C1 segment of cervical spinal cord (tissue), 14 donors: ENCODE measurements around the gene TPM1.
A peak's percentile ranks its signal among the peaks of the same experiment; 100 is the strongest.

Experiments
- DNase-seq, 14 donors: peaks; one replicate each; lab custom pipeline; 2025; lab: John Stamatoyannopoulos, UW

Gene TPM1

DNA sequence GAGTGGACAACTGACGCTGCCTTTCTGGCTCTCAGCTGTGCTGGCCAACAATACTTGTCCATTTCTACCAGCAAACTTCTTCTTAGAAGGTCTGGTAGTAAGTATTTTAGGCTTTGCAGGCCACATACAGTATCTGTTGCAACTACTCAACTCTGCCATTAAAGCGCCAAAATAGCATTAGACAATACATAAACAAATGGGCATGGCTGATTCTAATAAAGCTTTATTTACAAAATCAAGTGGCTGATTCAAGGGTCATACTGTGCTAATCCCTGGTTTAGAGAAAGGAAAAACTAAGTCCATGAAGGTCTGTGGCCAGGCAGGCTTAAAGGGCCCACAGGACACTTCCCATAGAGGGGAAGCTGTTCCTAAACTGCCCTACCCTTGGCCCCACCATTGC is 26.3 kb upstream of the TPM1 start:
- DNase-seq = no peak

DNA sequence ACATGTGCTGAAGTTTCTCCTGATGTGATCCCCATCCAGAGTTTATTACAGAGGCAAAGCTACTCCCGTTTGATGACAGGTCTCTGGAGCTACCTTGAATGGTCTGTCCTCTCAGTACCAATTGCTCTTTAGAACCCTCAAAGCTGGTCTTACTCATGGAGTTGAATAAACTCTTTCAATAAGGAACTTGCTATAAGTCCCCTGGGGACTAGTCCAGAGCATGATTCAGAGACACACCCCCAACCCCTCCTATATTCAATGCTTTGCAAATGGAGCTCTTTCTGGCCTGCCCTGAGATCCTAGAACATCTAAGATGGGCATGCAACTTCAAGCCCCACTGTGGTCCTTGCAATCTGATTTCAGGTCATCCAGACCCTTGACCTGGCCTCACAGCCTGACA is 23.9 kb upstream of the TPM1 start:
- DNase-seq = no peak

DNA sequence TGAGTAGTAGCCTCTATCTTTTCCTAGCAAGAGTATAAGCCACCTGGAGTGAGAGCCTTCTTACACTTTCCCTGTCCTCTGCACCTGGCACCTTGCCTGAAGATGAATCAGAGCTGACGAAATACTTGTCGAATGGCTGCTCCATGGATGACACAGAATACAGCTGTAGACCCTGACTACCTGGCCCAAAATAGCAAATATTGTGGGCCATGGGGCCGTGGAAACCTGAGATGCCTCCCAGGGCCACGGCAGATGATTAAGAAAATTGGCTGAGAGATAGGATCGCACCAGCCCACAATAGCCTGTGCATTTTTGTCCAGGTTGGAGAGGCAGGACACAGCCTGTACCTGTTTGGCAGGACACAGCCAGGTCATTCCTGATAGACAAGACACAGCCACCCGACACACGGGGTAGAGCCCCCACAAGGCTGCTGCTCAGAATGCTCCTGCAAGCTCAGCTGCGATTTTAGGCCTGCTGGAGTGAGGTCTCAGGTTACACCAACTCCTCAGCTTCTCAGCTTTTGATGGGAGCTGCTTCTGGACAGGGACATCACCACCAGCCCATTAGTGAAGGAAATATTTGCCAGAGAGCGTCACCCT is 22.9 kb upstream of the TPM1 start:
- DNase-seq = no peak

DNA sequence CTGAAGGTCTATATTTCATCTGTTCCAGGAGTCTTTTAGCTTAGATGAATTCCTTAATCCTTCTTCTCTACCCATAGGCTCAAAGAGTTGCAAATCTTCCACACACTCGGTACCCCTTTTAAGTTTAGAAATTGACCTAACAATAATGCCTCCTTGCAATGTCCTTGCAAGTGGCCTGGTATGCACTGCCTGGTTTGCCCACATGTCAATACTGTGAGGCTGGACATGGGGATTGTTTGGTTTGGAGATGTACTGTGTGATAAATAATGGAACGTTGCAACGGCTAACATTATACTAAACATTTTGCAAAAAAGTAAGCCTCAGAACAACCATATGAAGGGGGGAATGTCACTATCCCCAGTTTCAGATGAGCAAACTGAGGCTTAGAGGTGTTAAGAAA is 22.4 kb upstream of the TPM1 start:
- no peak for DNase-seq

DNA sequence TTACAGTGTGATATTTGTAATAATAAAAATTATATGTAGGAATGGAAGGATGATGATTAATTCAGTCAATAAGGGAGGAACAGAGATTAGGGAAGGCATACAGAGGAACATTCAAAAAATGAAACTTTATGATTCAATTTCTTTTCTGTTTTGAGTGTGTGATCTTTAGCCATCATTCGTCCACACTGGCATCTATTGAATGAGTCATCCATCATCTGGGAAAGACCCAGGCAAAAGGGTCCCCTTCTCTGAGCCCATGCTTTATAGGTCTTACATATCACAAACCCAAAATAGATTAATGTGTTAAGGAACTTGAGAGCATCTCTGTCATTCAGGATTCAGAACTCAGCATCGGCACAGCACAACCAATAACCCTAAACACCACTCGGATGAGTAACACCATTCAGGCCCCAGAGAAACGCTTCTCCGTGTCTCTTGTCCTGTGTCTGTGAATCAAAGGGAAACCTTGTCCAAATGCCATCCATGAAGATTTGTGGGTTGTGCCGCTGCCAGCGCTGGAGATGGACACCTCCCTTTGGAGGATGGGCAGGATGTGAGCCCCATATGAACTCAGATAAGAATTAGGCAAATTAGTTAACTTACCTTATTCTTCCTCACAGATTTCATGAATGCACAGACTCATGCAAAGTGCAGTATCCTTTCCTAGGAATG is 21.7 kb upstream of the TPM1 start:
- DNase-seq = peak in 1 of 14 donors; percentile 6

DNA sequence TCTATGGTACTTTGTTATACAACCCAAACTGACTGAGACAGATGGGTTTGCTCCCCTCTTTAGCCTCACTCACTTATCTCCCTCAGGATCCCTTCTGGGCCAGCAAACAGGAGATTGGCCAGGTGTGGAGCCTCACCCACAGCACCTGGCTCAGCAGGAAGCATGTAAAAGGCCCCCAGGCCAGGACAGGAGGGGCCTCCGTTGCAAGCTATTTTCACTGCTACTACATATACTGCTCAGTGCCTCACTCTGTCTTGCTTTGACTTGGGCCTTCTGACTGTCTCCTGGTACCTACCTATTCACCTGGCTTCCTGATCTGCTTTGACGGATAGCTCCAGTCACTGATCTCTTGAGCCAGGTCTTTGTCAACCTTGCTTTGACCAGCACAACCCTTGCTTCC is 20.4 kb upstream of the TPM1 start:
- DNase-seq = no peak

DNA sequence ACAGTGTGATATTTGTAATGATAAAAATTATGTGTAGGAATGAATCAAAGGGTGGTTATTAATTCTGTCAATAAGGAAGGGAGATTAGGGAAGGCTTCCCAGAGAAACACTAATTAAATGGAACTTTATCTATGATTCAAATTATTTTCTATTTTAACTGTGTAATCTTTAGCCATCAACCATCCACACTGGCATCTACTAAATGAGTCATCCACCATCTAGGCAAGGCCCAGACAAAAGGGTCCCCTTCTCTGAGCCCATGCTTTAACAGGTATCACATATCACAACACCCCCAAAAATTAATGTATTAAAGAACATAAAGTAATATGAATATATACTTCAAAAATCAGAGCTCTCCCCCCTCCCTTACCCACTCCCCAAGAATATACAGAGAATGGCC is 19.9 kb upstream of the TPM1 start:
- DNase-seq = no peak

DNA sequence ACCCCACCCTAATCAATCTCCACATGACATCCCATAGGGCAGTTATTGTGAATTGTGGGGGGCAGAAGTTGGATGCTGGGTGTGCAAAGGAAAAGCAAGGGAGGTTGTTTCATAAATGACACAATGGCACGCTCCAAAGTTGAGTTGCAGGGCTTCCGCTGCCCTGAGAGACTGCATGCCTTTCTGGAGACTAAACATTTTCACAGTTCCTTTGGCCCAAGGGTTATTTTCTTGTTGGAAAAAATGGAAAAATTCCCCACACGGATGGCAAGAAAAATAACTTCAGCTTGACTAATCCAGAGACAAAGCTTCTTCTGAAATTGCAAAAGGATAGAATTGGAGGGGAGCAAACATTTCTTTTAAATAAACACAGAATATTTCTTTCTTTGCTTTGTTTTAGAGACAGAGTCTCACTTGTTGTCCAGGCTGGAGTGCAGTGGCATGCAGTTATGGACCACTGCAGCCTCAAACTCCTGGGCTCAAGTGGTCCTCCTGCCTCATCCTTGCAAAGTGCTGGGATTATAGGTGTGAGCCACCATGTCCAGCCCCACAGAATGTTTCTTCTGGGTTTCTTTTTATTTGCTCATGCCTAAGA is 19.1 kb upstream of the TPM1 start:
- DNase-seq = no peak

DNA sequence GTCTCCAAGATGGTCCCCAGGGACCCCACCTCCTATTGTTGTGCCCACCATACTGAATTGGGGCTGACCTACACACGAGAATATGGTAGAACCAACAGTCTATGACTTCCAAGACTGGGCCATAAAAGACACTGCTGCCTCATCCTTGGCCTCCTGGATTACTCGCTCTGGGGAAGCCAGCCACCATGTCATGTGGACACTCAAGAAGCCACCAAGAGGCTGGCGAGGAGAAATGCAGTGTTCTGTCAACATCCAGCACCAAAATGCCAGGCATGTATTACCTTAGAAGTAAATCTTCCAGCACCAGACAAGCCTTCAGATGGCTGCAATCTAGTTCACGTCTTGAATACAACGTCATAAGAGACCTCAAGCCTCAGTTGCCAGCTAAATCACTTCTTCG is 17.1 kb upstream of the TPM1 start:
- no peak for DNase-seq

DNA sequence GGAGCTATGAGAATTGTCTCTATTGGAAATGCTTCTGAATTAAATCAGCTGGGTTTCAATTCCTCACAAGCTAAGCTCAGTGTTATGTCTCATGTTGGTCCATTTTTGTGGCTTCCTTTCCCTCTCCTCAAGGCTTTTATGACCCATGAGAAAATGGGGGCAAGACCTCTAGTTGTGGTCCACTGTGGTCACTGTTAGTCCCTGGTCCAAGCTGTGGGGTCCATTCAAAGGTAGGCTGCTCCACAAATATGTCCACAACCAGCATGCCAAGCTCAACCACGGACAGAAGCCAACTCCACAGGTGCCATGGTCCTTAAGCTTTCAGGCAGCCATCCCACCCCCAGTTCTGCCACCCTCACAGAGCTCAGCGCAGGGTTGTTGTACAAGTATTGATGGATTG is 14.9 kb upstream of the TPM1 start:
- DNase-seq = no peak

DNA sequence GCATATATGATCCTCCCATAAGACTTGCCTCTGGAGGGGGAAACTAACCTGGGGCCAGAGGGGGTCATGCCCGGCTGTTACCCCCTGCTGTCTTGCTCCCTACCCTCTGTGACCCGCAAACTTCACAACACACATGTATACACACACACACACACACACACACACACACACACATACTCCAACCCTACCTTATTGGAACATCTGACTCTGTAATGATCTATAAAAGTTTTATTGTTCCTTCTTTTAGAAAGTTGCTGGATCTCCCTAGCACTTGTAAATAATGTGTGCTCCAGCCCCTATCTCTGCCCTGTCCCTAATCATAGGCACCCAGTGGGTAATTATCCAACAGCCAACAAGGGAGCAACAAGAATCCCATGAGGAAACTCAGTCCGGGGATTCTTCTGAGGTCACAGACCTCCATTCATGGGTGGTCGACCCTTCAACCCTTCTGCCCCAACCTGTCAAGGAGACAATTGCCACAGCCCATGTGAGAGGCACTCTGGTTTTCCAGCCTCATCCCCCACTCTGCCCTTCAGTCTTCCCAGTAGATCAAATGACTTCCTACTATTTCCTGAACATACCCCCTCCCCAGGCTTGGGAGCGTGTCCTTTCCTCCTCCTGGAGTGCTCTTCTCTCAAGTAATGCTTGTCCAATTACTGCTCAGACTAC is 14.0 kb upstream of the TPM1 start:
- DNase-seq = no peak

DNA sequence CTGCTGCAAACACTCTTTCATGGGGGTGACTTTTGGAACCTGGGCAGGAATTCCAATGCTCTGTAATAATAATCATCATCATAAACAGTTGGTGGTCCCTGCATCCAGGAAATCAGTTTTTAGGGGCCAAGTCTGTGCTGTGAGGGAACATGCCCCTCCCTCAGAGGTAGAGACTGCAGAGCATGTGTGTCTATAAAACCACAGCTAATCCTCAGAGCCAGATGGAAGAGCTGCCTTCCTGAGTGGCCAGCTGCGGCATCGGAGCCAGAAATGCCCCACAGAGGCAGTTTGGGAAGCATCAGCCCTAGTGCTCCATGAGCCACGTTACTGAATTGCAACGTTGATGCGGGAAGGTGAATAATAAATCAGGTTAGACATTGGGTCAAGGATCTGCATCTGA is 12.9 kb upstream of the TPM1 start:
- DNase-seq = no peak

DNA sequence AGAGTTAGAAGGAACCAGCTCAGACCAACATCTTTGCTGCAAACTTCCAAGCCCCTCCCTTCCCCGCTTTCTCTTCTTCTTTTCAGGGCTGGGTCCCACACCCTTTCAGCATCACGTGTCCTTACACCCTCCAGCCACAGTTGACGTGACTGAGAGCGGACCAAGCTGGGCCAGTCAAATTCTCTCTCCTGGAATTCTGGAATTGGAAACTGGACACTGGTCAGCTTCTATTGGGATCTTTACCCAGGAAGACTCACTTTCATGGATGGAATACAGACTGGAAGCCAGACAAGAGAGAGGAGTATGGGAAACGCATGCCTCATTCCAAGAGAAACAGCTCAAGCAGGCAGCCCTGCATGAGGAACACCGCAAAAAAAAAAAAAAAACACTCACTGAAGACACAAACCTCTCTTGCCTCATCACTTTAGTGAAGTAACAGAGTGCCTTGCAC is 12.4 kb upstream of the TPM1 start:
- DNase-seq = peak in 4 of 14 donors; percentile 7 to 34 (median 19)

DNA sequence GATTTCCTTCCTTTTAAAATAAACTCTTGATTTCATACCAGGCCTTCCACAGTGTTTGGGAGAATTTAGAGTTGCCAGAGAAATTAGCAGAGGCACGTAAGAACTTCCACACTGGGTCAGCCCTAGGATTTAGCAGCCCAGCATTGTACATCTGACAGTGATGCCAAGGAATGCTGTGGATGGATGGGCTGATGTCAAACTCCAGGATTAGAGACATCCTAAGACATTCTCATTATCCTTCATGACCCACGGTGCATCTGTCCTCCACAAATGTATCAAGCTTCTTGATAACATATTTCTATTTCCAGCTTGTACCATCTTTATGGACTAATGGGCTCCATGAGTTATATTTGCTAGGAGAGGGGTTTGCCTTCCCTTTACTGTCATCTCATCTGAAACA is 8.0 kb upstream of the TPM1 start:
- DNase-seq = no peak

DNA sequence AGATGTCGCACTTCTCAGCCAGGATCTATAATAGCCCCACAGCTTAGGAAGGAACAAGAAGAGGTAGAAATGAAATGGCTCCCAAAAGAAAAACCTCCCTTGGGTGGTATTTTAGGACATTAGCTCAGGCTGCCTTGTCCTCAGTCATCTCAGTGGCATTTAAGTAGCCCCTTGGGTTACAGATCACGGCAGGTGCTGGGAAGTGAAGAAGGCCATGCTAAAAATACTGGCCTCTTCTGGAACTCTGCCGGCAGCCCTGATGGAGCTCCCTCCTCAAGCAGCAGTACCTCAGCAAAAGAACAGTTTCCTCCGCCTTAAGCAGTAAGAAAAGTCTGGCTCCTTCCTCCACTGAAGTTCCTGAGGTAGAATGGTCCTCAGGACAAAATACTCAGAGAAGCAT is 7.3 kb upstream of the TPM1 start:
- DNase-seq = no peak

DNA sequence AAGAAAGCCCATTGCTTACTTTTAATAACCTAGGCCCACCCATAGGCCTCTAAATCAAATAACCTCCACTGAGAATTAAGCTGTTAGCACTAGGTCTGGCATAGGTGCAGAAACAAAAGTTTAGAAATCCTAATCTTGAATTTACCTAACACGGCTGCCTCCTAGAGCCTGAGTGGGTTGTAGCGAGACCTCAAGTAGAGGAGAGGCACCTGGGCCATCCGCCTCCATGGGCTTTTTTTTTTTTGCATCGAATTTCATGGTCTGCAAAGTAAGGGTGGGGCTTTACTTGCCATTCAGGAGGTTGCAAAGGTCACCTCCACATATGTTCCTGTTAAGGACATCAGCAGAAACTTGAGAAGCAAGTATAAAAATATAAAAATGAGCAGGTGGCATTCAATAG is 6.6 kb upstream of the TPM1 start:
- no peak for DNase-seq

DNA sequence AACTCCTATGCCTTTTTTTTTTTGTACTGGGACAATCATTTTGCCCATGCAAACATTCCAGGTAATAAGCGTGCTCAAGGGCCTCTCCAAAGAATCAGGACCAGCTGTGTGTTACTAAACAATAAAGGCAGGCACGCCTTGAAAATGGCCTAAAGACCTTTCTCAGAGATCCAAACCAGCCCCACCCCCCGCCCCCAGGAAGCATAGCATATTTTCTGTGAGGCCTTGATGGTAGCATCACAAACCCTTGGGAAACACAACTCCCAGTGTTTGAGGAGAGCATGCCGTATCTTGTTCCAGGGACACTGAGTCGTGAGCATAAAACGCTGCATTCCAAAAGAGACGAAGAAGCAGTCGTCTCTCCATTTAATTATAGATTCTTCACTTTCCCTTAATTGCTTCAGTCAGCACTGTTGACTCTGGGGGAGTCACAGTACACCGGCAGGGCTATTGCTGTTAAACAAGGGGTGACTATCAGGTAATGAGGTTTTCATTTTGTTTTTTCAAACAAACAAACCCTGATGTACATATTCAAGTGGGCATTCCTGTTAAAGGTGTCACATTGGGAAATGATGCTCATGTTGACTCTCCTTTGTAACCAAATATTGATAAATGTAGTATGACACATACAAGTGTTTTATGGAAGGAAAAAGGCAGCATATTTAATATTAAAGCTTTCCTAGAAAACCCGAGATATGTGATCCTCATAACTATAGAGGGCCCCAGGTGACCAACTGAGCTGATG is 4.4 kb upstream of the TPM1 start:
- no peak for DNase-seq

DNA sequence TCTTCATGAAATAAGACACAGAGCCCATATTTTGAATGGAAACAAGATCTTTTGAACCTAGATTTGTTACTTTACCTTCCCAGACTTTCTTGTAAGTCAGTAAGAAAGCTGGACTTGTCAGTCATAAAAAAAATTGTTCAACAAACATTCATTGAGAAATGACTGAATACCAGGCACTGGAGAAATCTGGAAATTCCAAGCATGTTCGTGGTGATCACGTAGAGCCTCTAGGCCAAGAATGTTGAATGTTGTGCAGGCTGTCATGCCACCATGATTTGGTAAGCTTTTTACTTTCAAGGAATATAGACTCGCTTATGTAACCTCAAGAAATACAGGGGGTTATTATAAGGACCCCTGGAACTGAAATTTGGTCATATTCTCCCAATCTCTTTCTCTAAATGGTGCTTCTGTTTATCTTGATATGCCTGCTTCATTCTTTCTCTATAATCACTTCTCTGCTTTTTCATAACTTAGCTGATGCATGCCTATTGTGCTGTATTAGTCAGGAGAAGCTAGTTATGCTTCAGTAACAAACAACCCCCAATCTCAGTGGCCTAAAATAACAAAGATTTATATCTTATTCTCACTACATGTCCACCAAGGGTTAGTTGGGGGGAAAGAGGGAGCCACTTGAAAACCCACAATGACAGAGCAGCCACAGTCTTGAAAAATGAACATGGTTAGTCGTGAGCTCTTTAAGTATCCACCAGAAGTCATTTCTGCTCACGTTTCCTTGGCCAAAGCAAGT is 3.4 kb upstream of the TPM1 start:
- no peak for DNase-seq

DNA sequence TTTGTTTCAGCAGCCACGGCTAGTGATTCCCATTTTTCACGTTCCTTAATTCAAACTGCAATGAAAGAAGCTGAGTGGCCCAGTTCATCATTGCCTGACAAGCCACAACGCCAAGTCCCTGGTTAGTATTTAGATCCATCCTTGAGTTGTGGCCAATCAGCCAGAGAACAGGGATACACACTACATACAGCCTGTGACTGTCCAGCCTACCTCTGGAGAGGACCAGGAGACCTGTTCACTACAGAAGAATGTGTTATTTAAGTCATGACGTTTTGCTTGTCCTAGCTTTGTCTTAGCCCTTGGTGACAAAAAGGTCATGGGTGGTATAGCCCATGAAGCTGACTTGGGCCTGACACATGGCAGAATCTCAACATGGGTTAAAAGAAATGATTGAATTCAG is 2.7 kb upstream of the TPM1 start:
- no peak for DNase-seq

DNA sequence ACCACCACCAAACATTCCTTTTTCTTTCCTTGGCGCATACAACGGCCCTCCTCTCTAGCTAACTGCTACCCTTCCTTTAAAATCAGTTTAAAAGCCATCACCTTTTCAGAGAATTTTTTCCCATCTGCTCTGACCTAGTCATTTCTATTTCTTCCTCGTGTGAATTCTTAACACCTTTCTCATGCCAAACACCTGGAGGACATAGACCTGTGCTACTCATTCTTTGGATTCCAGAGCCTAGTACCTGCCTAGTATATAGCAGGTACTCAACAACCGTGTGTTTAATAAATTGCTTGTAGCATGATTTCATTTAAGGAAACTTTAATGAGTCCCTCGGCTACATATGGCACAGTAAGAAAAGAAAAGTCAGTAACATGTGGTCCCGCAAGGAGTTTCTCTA is 2.0 kb upstream of the TPM1 start:
- DNase-seq = no peak

DNA sequence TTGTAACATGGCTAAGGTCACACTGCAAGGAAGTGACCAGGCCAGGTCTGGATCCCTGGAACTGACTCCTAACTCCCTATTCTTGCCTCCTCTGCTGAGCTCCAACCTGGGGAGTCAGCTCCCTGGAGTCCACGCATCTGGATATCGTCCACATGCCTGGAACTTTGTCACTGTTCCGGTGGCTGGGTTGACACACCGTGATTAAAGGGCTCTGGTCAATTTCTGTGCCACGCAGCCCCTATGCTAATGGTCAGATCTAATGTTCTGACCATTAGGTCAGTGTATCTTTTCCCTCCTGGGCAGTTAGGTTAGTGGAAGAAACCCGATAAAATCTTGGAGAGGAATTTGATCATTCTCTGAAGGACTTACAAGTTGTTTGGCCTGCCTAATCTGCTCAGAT is 1.6 kb upstream of the TPM1 start:
- DNase-seq = no peak
